IMR-90 (cell line): ENCODE data around the gene USP10. TPM values are rescaled to one million over a fixed set of nuclear protein-coding genes. Genes with fewer than 3 reads are reported as not detected.

Source experiments
- polyA plus RNA-seq, 3 experiments: library from polyadenylated mRNA; depleted of rRNA; stranded (reverse); fragments of >200 nt; gene quantifications; 2 replicates each; pipeline ENCODE4 v1.2.3, GENCODE V29; 2012; ENCODE audit warnings: low replicate concordance in 1 of 3
- total RNA-seq: library from RNA; depleted of rRNA; stranded (reverse); fragments of >200 nt; gene quantifications from 2 replicates; pipeline ENCODE4 v1.2.3, GENCODE V29; 2012; rRNA removed

The USP10 gene
- total and polyA plus RNA-seq, 2 of the 4 experiments (the other 2 are of a cell fraction): 54.3 to 79.0 TPM

Other genes with a start within 250 kb of the USP10 start
- 27.4 and 27.8 TPM in 2 replicates for gene MEAK7, start 195.3 kb upstream of the USP10 start, total RNA-seq
- gene MEAK7, start 195.3 kb upstream of the USP10 start, polyA plus RNA-seq (2012; rRNA removed): 36.0 and 39.0 TPM in 2 replicates
- 144 and 166 TPM in 2 replicates for gene COTL1, start 81.9 kb upstream of the USP10 start, total RNA-seq
- gene COTL1, start 81.9 kb upstream of the USP10 start, polyA plus RNA-seq (2012; rRNA removed): 258 and 270 TPM in 2 replicates
- 45.9 and 50.3 TPM in 2 replicates for gene KLHL36, start 51.5 kb upstream of the USP10 start, total RNA-seq
- gene KLHL36, start 51.5 kb upstream of the USP10 start, polyA plus RNA-seq (2012; rRNA removed): 46.3 and 48.9 TPM in 2 replicates
- gene CRISPLD2, start 120.0 kb downstream of the USP10 start, total RNA-seq: 35.0 and 37.5 TPM in 2 replicates
- gene CRISPLD2, start 120.0 kb downstream of the USP10 start, polyA plus RNA-seq (2012; rRNA removed): 21.3 and 23.1 TPM in 2 replicates